Immature natural killer cell (primary cell): ENCODE measurements around the gene GFRA3. TPM values are rescaled to one million over a fixed set of nuclear protein-coding genes. Genes with fewer than 3 reads are reported as not detected.

Experiments
- polyA plus RNA-seq, 3 donors: library from polyadenylated mRNA; unstranded; fragments of 300-500 nt; fragmentation: Illumina TruSeq; gene quantifications; one replicate each; pipeline ENCODE4 v1.2.3, GENCODE V29; 2021

Gene GFRA3
- polyA plus RNA-seq, 3 donors from 2014 or later = not detected

Other genes starting within 250 kb of the GFRA3 start
- 10 to 100 TPM in 2 of 3 donors, 1 to 10 TPM in 1; 8.8 to 38.1 (median 24.0) TPM for gene FAM13B, start 241.5 kb downstream of the GFRA3 start, polyA plus RNA-seq
- gene WNT8A, start 190.6 kb downstream of the GFRA3 start, polyA plus RNA-seq = not detected
- not detected for gene NME5, start 135.2 kb downstream of the GFRA3 start, polyA plus RNA-seq
- 10 to 100 TPM; 10.6 to 32.0 (median 16.8) TPM for gene BRD8, start 96.0 kb downstream of the GFRA3 start, polyA plus RNA-seq
- gene KIF20A, start 95.5 kb downstream of the GFRA3 start, polyA plus RNA-seq = under 1 TPM in 2 of 3 donors, not detected in 1; 0.34 to 0.43 TPM
- 10 to 100 TPM; 15.3 to 28.2 (median 23.6) TPM for gene CDC23, start 61.3 kb downstream of the GFRA3 start, polyA plus RNA-seq
- gene CDC25C, start 57.2 kb upstream of the GFRA3 start, polyA plus RNA-seq = 1 to 10 TPM in 1 of 3 donors, under 1 TPM in 2; 0.19 to 2.3 (median 0.57) TPM
- gene FAM53C, start 63.6 kb upstream of the GFRA3 start, polyA plus RNA-seq = 10 to 100 TPM; 16.2 to 32.1 (median 25.2) TPM
- 10 to 100 TPM in 1 of 3 donors, 1 to 10 TPM in 2; 4.0 to 14.5 (median 7.2) TPM for gene KDM3B, start 78.1 kb upstream of the GFRA3 start, polyA plus RNA-seq
- gene REEP2, start 164.4 kb upstream of the GFRA3 start, polyA plus RNA-seq = under 1 TPM in 2 of 3 donors, not detected in 1; 0.11 to 0.48 TPM
- gene EGR1, start 190.9 kb upstream of the GFRA3 start, polyA plus RNA-seq = under 1 TPM in 2 of 3 donors, not detected in 1; 0.52 to 0.99 TPM